GM18498 (cell line): ENCODE results near the gene MACF1.
A peak's percentile ranks its signal among the peaks of the same experiment; 100 is the strongest.

Source experiments
- ATAC-seq: cut with Tn5 transposase; IDR thresholded peaks from one replicate; pipeline ENCODE4 v1.9.1; 2021; ENCODE audit warnings: mild to moderate bottlenecking, moderate library complexity; ENCODE audit not compliant: unreplicated experiment

Gene MACF1

DNA sequence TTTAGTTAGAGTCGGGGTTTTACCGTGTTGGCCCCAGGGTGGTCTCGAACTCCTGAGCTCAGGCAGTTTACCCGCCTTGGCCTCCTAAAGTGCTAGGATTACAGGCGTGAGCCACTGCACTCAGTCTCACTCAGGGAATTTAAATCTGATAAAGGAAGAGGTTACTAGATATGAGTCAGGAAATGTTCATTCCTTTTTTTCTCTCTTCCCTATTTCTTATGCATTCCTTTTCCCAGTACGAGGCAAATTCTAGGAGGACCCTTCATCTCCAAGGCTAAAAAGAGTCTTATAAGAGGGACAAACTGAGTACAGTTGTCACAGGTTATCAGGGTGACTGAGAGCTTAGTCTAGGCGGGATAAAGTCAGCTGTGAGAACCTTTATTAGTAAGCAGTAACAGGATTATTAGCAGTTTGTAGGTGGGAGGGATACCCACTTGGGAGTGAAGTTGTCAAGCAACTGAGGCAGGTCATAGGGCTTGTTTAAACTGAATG lies 9.1 kb downstream of the MACF1 start:
- ATAC-seq = no peak

DNA sequence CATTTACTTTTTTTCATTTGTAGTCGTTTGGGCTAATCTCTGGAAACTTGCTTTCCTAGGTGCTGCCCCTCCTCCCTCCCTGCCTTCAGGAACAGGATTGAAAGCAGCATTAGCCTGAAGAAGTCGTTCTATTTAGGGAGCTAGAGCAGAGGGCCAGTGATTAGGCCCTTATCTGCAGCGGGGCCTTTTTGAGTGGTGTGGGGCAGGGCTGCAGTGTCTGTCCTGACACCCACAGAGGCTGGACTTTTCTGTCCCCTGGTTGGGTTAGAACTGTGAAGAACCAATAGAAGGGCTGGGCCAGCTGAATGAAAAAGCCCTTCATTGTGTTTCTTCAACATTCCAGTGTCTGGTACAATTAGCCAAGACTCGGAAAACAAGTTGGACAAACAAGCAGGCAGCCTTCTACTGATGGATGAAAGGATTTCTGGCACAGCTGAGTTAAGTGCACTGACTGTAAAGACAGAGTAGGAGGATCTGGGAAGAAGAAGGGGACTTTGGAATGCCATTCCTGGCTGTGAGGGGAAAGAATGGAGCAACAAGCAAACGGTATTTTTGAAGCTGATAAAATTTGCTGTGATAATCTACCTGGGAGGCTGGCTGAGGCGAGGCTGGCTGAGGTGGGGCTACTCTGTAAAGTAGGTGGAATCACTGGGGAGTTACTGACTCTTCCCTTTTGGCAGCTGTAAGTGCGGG lies 9.7 kb downstream of the MACF1 start:
- no peak for ATAC-seq

DNA sequence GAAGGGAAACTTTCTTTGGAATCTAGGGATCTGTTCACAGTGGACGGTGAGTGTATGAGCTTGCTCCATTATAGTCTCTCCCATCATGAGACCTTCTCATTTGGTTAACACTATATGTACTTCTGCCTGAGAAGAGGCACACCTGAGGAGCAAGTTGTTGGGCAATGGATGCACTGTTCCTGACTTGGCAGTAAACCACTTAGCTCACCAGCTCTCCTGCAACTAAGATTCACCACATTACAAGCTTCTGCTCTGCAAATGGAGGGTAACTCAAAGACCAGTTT lies 10.2 kb downstream of the MACF1 start:
- peak; percentile 13 for ATAC-seq

- peak; percentile 76 for ATAC-seq
Measured at GRCh38 chr1:39214998-39215873, 10.7 kb downstream of the MACF1 start.

GRCh38 chr1:39216771-39217170 lies 12.3 kb downstream of the MACF1 start:
- no peak for ATAC-seq

DNA sequence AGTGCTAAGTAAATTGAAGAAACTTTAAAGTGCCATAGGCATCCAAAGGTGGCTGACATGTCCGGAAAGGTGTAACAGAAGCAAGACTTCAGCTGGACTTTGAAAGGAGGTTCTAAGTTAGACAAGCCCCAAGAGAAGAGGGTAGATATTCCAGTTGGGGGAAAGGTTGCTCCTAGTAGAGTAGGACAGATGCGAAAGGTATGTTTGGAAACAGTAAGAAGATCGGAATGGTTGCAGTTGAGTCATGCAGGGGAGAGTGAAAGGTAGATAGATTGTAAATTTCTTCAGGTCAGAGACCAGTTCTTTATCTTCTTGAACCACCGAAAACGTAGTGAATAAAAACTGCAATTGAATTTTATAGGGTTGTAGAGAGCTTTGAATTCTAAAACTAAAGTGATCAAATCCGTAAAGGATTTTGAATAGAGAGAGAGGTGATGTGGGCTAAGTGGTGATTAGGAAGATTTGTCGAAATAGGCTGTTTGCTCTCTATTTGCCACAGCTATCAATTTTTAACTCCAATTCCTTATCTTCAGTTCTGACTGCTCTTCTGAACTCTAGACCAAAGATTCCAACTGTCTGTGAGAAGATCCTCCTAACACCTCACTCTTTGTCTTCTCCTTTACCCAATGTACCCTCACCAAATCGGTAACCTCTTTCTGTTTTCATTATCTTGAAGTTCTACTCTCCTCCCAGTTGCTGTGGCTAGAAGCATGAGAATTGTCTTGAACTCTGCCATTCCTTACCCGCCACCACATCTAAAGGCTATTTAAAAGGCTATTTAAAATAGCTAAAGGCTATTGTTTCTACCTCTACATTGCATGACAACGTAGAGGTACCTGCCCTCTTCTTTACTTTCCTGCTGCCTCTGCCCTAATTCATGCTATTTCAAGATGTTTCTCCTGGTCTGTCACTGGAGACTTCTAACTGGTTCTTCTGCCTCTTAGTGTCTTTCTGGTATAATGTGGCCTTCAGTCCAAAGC lies 16.7 kb downstream of the MACF1 start:
- ATAC-seq = no peak

DNA sequence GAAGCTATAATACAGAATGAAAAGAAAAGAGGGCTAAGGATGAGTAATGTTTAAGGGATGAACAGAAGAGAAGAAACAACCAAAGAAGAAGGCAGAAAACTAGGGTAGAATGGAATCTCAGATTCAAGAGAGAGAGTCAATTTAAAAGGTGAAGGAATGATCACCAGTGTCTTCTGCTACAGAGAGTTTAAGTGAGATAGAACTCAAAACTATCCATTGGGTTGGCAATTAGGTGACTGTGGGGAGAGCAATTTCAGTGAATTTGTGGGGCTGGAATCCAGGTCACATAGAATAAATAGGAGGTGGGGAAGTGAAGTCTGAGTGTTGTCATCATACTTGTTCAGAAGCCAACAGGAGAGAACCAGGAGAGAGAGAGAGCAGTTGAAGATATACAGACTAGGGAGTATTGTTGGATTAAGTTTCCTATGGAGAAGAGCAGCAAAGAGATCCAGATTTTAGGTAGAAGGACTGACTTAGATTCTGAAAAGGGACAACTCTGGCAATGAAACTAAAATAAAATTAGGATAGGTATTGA lies 19.9 kb downstream of the MACF1 start:
- ATAC-seq = no peak

- no peak for ATAC-seq
Measured at GRCh38 chr1:39226836-39227235, 22.3 kb downstream of the MACF1 start.

- no peak for ATAC-seq
Measured at GRCh38 chr1:39228252-39228651, 23.8 kb downstream of the MACF1 start.

DNA sequence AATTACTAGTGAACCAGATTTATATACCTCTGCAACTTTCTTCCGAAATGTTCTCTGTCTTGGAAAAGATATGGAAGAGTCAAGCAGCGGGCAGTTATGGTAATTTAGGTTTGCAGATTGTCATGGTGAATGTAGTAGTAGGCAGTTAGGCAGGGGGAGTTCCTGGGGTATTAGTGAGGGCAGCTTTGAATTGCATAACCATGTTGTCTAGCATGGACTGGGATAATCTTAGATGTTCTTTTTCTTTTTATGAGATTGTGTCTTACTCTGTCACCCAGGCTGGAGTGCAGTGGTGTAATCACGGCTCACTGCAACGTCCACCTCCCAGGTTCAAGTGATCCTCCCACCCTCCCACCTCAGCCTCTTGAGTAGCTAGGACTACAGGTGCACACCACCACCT lies 25.0 kb downstream of the MACF1 start:
- no peak for ATAC-seq

DNA sequence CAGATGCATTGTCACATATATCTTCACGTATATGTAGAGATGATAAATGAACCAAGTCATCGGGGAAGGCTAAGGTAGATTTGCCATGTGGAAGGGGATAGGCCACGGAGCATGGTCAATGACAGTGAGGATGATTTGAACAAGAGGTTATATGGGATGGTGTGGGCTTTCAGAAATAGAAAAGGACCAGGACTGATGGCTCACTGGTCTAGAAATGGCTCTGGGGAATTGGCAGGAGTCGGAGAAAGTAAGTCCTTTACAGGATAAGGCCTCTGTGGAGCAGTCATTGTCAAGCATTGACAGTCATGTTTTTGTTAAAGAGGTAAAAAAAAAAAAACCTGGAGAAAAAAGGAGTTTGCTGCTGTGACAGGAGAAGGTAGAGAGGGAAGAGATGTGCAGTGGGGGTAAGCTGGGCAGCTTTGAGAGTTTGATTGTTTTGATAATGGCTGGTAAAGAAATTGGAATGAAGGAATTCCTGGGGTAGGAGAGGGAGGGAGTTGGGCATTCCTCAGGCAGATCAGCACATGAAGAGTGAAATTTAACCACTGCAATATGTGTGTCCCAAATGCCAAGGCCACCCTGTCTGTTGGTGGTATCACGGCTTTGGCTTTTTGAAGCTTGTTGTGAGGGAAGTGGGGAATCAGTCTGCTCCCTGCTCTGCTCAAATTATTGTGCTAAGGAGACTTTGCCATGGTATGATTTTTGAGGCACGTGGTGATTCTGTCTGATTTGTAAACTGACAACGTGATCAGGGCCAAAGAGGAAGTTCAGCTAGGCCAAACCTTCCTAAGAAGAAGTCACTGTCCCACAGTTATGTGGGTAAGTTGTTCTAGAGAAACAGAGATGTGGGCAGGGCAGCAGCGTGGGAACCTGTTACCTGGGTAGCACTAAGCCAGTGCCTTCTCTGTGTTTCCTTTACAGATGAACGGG lies 26.0 kb downstream of the MACF1 start:
- ATAC-seq = peak; percentile 92

DNA sequence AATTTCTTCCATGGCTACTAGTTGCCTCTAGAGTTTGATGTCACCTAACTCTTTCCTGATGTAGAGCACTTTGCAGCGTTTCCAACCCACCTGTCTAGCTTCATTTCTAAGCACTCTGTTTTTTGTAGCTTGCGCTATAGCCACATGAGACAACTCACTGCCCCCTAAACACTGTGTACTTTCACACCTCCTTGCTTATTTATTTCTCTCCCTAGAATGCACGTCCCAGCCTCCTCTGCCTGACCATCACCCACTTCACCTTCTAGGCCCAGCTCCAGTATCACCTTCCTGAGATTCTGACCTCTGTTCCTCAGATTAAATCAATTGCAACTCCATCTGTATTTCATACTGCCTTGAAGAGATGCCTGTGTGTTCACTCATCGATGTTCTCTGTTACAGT lies 32.5 kb downstream of the MACF1 start:
- no peak for ATAC-seq

DNA sequence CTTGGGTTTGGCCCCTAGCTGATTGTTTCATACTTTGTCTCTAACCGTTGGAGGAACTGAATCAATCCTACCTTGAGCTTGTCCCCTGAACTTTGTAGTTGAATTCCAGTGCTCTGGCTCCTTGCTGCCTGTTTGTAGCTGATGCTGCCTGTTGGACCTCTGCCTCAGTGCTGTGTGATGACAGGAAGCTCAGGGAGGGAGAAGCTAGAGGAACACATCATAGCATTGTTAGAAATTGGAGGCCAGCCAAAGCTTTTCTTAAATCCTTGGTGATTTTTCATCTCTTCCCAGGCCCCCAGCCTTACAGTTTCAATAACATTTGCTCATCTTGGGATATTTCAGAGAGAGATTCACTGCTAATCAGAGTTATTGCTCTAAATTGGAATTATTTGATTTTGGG lies 34.0 kb downstream of the MACF1 start:
- no peak for ATAC-seq

DNA sequence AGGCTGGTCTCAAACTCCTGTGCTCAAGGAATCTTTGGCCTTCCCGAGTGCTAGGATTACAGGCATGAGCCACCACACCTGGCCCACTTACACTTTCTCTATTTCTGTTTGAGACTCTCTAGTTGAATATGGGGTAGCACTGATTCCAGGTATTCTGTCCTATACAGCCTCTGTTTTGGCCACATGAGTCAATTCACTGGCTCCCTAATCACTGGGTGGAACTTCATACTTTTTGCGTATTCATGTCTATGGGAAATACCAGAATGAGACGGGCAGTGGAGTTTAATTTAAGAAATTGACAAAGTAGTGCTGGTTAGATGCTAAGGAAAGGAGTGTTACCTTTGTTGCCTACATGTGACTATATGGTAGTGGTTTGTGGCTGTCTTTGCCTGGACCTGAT lies 35.5 kb downstream of the MACF1 start:
- ATAC-seq = no peak

- no peak for ATAC-seq
Measured at GRCh38 chr1:39243302-39243701, 38.8 kb downstream of the MACF1 start.

- no peak for ATAC-seq
Measured at GRCh38 chr1:39250460-39251240, 46.2 kb downstream of the MACF1 start.

GRCh38 chr1:39255222-39255621 lies 50.7 kb downstream of the MACF1 start:
- ATAC-seq = no peak

GRCh38 chr1:39258146-39258924 lies 53.8 kb downstream of the MACF1 start:
- ATAC-seq = no peak

- no peak for ATAC-seq
Measured at GRCh38 chr1:39258925-39259244, 54.4 kb downstream of the MACF1 start.
